ENCODE measurements around the gene SKAP2. TPM values are rescaled to one million over a fixed set of nuclear protein-coding genes. Genes with fewer than 3 reads are reported as not detected.
A peak's percentile ranks its signal among the peaks of the same experiment; 100 is the strongest.

Gene SKAP2
- total RNA-seq, 1 experiment from 2014 or later: 66.8 TPM

GRCh38 chr7:26854876-26855855, 9.2 kb downstream of the SKAP2 start:
- Histone ChIP-seq H3K27me3 (ENCODE audit: control insufficient read depth, insufficient read depth, low read length) (no peaks in the 10 kb centered on the region), H3K4me1 (ENCODE audit: control insufficient read depth, insufficient read depth, low read length) (peaks cover 56% of the 10 kb centered on the region), H3K36me3 (ENCODE audit: control insufficient read depth, insufficient read depth, low read length) (no peaks in the 10 kb centered on the region; the same call in 1 of the 2 replicates), H3K27ac (ENCODE audit: low read length) (peak overlapping the region; percentile 83), H3K9me3 (ENCODE audit: control insufficient read depth, insufficient read depth, low read depth, low read length) (no peaks in the 10 kb centered on the region), H3K4me3 (ENCODE audit: low read depth in 2 of 2, low read length in 2 of 2) (no peak overlapping the region)
- TF ChIP-seq CTCF (IDR thresholded peaks at IDR 0.05) (no peak), POLR2AphosphoS5 (IDR thresholded peaks at IDR 0.05; ENCODE audit: low read depth, low read length) (no peak), SIN3A (IDR thresholded peaks at IDR 0.05; ENCODE audit: borderline replicate concordance, insufficient read depth, low read depth, low read length) (no peak), REST (IDR thresholded peaks at IDR 0.05; ENCODE audit: insufficient read depth in 1 of 2, low read depth in 2 of 2, low read length in 1 of 2) (no peak), TCF7L2 (IDR thresholded peaks at IDR 0.05; ENCODE audit: low read depth, low read length) (no peak)
- ATAC-seq (no peak), DNase-seq (ENCODE audit: low read depth, low spot score) (no peak)
- intact Hi-C loops (cut with micrococcal nuclease; ENCODE audit: unreplicated experiment): loop anchor here (2.0 kb wide), 1 partner anchor 168 kb away; no protein-coding TSS in a partner anchor
- POLR2A ChIA-PET: interaction anchor here (0.6 to 0.7 kb wide), 2 partner anchors 8 to 284 kb away, joined by 3 to 5 read pairs; no protein-coding TSS in a partner anchor
- in situ Hi-C loops (cut with HindIII; ENCODE audit: low pct_unique_long_range_greater_than_20kb, low sequenced_read_pairs): loop anchor here (5.0 kb wide), 1 partner anchor 287 kb away; the partner anchor contains the start of gene HOXA5
- no TSS peak for BruUV-seq (replicated peaks)
- CTCF ChIA-PET: interaction anchor here (0.7 kb wide), 1 partner anchor 288 kb away, joined by 4 read pairs; no protein-coding TSS in a partner anchor

DNA sequence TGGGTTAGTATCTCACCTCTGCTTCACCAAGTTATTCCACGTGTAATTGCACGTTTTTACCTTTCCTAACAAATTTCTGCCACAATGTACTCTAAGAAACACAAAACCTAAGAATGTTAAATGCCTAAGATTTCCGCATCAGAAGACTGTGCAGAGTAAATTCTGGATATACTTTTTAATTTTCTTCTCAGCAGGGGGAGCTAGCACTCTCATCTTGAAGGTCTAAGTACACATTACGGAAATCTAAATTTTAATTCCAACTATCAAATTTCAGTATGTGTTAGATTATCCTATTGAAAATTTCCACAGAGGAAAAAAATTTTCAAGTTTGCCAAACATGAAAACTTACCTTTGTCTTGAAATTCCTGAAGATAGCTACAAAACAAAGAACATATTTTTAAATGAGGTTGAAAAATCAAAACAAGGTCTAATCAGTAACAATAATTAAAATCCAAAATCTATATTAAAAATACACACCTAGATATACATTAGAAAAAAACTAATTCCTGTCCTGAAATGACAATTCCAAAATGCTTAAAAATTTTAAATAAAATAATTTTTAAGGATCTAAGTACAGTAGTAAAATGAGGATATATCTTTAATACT, 10.5 kb downstream of the SKAP2 start:
- POLR2A ChIA-PET: interaction anchor here (0.6 kb wide), 1 partner anchor 800 kb away, joined by 3 read pairs; no protein-coding TSS in a partner anchor
- in situ Hi-C loops (cut with HindIII; ENCODE audit: low pct_unique_long_range_greater_than_20kb, low sequenced_read_pairs): no loop called here
- H3K27me3 ChIP-seq (ENCODE audit: control insufficient read depth, insufficient read depth, low read length): no peaks in the 10 kb centered on the region
- no peaks in the 10 kb centered on the region; the same call in 1 of the 2 replicates for H3K36me3 ChIP-seq (ENCODE audit: control insufficient read depth, insufficient read depth, low read length)
- peak overlapping the region; percentile 55; the same call in 1 of the 2 replicates for H3K27ac ChIP-seq (ENCODE audit: low read length)
- peaks cover 43% of the 10 kb centered on the region for H3K4me1 ChIP-seq (ENCODE audit: control insufficient read depth, insufficient read depth, low read length)
- CTCF ChIA-PET: interaction anchor here (0.7 to 1.0 kb wide), 2 partner anchors 10 to 287 kb away, joined by 3 to 5 read pairs; no protein-coding TSS in a partner anchor
- intact Hi-C loops (cut with micrococcal nuclease; ENCODE audit: unreplicated experiment): loop anchor here (2.0 kb wide), 1 partner anchor 167 kb away; no protein-coding TSS in a partner anchor
- H3K4me3 ChIP-seq (ENCODE audit: low read depth in 2 of 2, low read length in 2 of 2): no peak overlapping the region
- no peaks in the 10 kb centered on the region for H3K9me3 ChIP-seq (ENCODE audit: control insufficient read depth, insufficient read depth, low read depth, low read length)
- TF ChIP-seq CTCF (IDR thresholded peaks at IDR 0.05) (peak; percentile 77; the same call in 1 of the 2 replicates), SIN3A (IDR thresholded peaks at IDR 0.05; ENCODE audit: borderline replicate concordance, insufficient read depth, low read depth, low read length) (no peak)
- DNase-seq (ENCODE audit: low read depth, low spot score) (no peak), ATAC-seq (peak; percentile 57; the same call in 1 of the 2 replicates)
- BruUV-seq (replicated peaks): no TSS peak

All from Panc1 (cell line).